PFSK-1 (cell line): ENCODE results near the gene NAA16.

ENCODE experiments used
- FOXP2 ChIP-seq: optimal IDR thresholded peaks from 2 replicates; pipeline ENCODE3; 2011; ENCODE audit warnings: borderline replicate concordance, control low read depth, inconsistent platforms; ENCODE audit not compliant: insufficient read depth; ENCODE audit errors: extremely low read length, extremely low read depth
- POLR2AphosphoS5 ChIP-seq: IDR thresholded peaks from 2 replicates; pipeline ENCODE4 v1.6.1; 2012; ENCODE audit warnings: low read depth, mild to moderate bottlenecking, control low read depth, low read length, moderate library complexity
- REST ChIP-seq, 2 experiments: IDR thresholded peaks; 2 replicates each; pipeline versions ENCODE4 v1.6.1 to v1.8.0; 2011 to 2012; ENCODE audit warnings: low read depth in 2 of 2, low read length in 2 of 2, control low read depth in 1 of 2, inconsistent platforms in 1 of 2, mild to moderate bottlenecking in 1 of 2, moderate library complexity in 1 of 2; ENCODE audit not compliant: insufficient read depth in 1 of 2
- SIN3A ChIP-seq: IDR thresholded peaks from 2 replicates; pipeline ENCODE4 v1.6.1; 2012; ENCODE audit warnings: mild to moderate bottlenecking, low read length, moderate library complexity, borderline replicate concordance; ENCODE audit not compliant: insufficient read depth
- TAF1 ChIP-seq: IDR thresholded peaks from 2 replicates; pipeline ENCODE4 v1.6.1; 2012; ENCODE audit warnings: low read length, control low read depth, borderline replicate concordance; ENCODE audit not compliant: insufficient read depth

Gene NAA16

GRCh38 chr13:41307884-41308640 is 3.0 kb upstream of the NAA16 start:
- TF ChIP-seq SIN3A (no peak), FOXP2 (no peak), TAF1 (no peak), REST (IDR thresholded peaks at IDR 0.05; ENCODE audit: insufficient read depth in 1 of 2, low read depth in 2 of 2, low read length in 2 of 2) (no peak), POLR2AphosphoS5 (no peak)

GRCh38 chr13:41311406-41312175 is 524 bp downstream of the NAA16 start:
- TF ChIP-seq SIN3A (no peak; the same call in 1 of the 2 replicates), FOXP2 (no peak), TAF1 (no peak), POLR2AphosphoS5 (no peak; the same call in 1 of the 2 replicates), REST (IDR thresholded peaks at IDR 0.05; ENCODE audit: insufficient read depth in 1 of 2, low read depth in 2 of 2, low read length in 2 of 2) (no peak)

- no peak for TF ChIP-seq SIN3A
- no peak for TF ChIP-seq FOXP2
- TF ChIP-seq TAF1: no peak
- TF ChIP-seq REST (IDR thresholded peaks at IDR 0.05; ENCODE audit: insufficient read depth in 1 of 2, low read depth in 2 of 2, low read length in 2 of 2): no peak
- no peak for TF ChIP-seq POLR2AphosphoS5
Measured at GRCh38 chr13:41312176-41312500, 1.1 kb downstream of the NAA16 start.

- no peak for TF ChIP-seq SIN3A
- no peak for TF ChIP-seq TAF1
- no peak for TF ChIP-seq POLR2AphosphoS5
- no peak for TF ChIP-seq FOXP2
Measured at GRCh38 chr13:41313117-41313516, 2.0 kb downstream of the NAA16 start.

GRCh38 chr13:41313659-41314197 is 2.7 kb downstream of the NAA16 start:
- no peak for TF ChIP-seq TAF1
- no peak for TF ChIP-seq POLR2AphosphoS5
- TF ChIP-seq SIN3A: no peak
- no peak for TF ChIP-seq REST (IDR thresholded peaks at IDR 0.05; ENCODE audit: insufficient read depth in 1 of 2, low read depth in 2 of 2, low read length in 2 of 2)
- no peak for TF ChIP-seq FOXP2
